Neural cell (in vitro differentiated cells): Measurements from ENCODE around the gene TLR6. TPM values are rescaled to one million over a fixed set of nuclear protein-coding genes. Genes with fewer than 3 reads are reported as not detected.

Experiments
- H2AFZ ChIP-seq: fragments of 200-600, 300-800 bp; sonication (generic), shearing (Covaris generic); 2 replicates; pipeline ENCODE4 v1.6.0; 2014; ENCODE audit warnings: low read depth, mild to moderate bottlenecking, antibody characterized with exemption, low read length, moderate library complexity
- H3F3A ChIP-seq: fragments of 200-600 bp; shearing (Covaris generic); 2 replicates; pipeline ENCODE4 v1.6.1; 2016; ENCODE audit warnings: mild to moderate bottlenecking, moderate library complexity, mixed read lengths, antibody characterized with exemption, low read length; ENCODE audit not compliant: insufficient read depth, poor library complexity, severe bottlenecking
- H3K27ac ChIP-seq: fragments of 200-600, 300-800 bp; sonication (generic), shearing (Covaris generic); 2 replicates; pipeline ENCODE4 v1.5.1; 2014; ENCODE audit warnings: mild to moderate bottlenecking, low read length, moderate library complexity
- H3K27me3 ChIP-seq: fragments of 300-800, 200-600 bp; sonication (generic), shearing (Covaris generic); 2 replicates; pipeline ENCODE4 v1.6.0; 2014; ENCODE audit warnings: mild to moderate bottlenecking, low read depth, low read length, moderate library complexity; ENCODE audit not compliant: insufficient read depth
- H3K36me3 ChIP-seq: fragments of 300-800, 200-600 bp; sonication (generic), shearing (Covaris generic); 2 replicates; pipeline ENCODE4 v1.5.1; 2014; ENCODE audit warnings: mild to moderate bottlenecking, antibody characterized with exemption, low read length, moderate library complexity; ENCODE audit not compliant: insufficient read depth
- H3K4me2 ChIP-seq: fragments of 300-800, 200-600 bp; sonication (generic), shearing (Covaris generic); 2 replicates; pipeline ENCODE4 v1.6.0; 2014; ENCODE audit warnings: mild to moderate bottlenecking, low read length
- H3K4me3 ChIP-seq: fragments of 300-800, 200-600 bp; sonication (generic), shearing (Covaris generic); 2 replicates; pipeline ENCODE4 v1.5.1; 2014; ENCODE audit warnings: mild to moderate bottlenecking, low read length, moderate library complexity
- H3K79me2 ChIP-seq: fragments of 200-600 bp; shearing (Covaris generic); replicated peaks from 2 replicates; pipeline ENCODE4 v1.6.0; 2014; ENCODE audit warnings: mild to moderate bottlenecking, low read length, moderate library complexity; ENCODE audit not compliant: insufficient read depth
- H3K9ac ChIP-seq: fragments of 300-800, 200-600 bp; sonication (generic), shearing (Covaris generic); 2 replicates; pipeline ENCODE4 v1.6.1; 2016; ENCODE audit warnings: mild to moderate bottlenecking, low read length, mixed read lengths
- H3K9me2 ChIP-seq: fragments of 200-600 bp; shearing (Covaris generic); 2 replicates; pipeline ENCODE4 v1.6.1; 2016; ENCODE audit warnings: mild to moderate bottlenecking, low read length, mixed read lengths; ENCODE audit not compliant: insufficient read depth
- H3K9me3 ChIP-seq: fragments of 200-600, 300-800 bp; sonication (generic), shearing (Covaris generic); 2 replicates; pipeline ENCODE4 v1.6.1; 2016; ENCODE audit warnings: mild to moderate bottlenecking, mixed run types, low read length, moderate library complexity, mixed read lengths
- H4K20me1 ChIP-seq: fragments of 200-600 bp; shearing (Covaris generic); 2 replicates; pipeline ENCODE4 v1.6.1; 2016; ENCODE audit warnings: mild to moderate bottlenecking, mixed run types; ENCODE audit not compliant: insufficient read depth
- CTCF ChIP-seq: fragments of 450-650 bp; IDR thresholded peaks from 2 replicates; pipeline ENCODE4 v1.5.1; 2014; ENCODE audit warnings: antibody characterized with exemption, mild to moderate bottlenecking, moderate library complexity; ENCODE audit not compliant: poor library complexity, severe bottlenecking
- EP300 ChIP-seq: fragments of 450-650 bp; conservative IDR thresholded peaks from 2 replicates; pipeline ENCODE4 v1.6.1; 2014; ENCODE audit warnings: antibody characterized with exemption, mild to moderate bottlenecking, moderate library complexity; ENCODE audit not compliant: poor library complexity, severe bottlenecking
- EZH2 ChIP-seq: fragments of 200-600, 300-800 bp; shearing (Covaris generic), sonication (generic); IDR thresholded peaks from 2 replicates; pipeline ENCODE4 v1.6.1; 2014; ENCODE audit warnings: antibody characterized with exemption, low read length, borderline replicate concordance, mild to moderate bottlenecking; ENCODE audit not compliant: insufficient read depth, poor library complexity, severe bottlenecking
- MXI1 ChIP-seq: fragments of 450-650 bp; conservative IDR thresholded peaks from 2 replicates; pipeline ENCODE4 v1.6.1; 2014; ENCODE audit warnings: antibody characterized with exemption, mild to moderate bottlenecking; ENCODE audit not compliant: poor library complexity, severe bottlenecking
- POLR2AphosphoS5 ChIP-seq: IDR thresholded peaks from 2 replicates; pipeline ENCODE4 v1.6.1; 2012
- RAD21 ChIP-seq: fragments of 450-650 bp; conservative IDR thresholded peaks from 2 replicates; pipeline ENCODE4 v1.6.1; 2014; ENCODE audit warnings: antibody characterized with exemption, mild to moderate bottlenecking, moderate library complexity
- REST ChIP-seq: IDR thresholded peaks from 2 replicates; pipeline ENCODE4 v1.6.1; 2012; ENCODE audit warnings: borderline replicate concordance
- SMC3 ChIP-seq: fragments of 450-650 bp; conservative IDR thresholded peaks from 2 replicates; pipeline ENCODE4 v1.6.1; 2014; ENCODE audit warnings: antibody characterized with exemption, mild to moderate bottlenecking, moderate library complexity; ENCODE audit not compliant: poor library complexity
- TAF1 ChIP-seq: IDR thresholded peaks from 2 replicates; pipeline ENCODE4 v1.6.1; 2012; ENCODE audit warnings: low read depth
- polyA plus RNA-seq: library from polyadenylated mRNA; depleted of rRNA; stranded (reverse); fragments of >200 nt; gene quantifications from 2 replicates; pipeline ENCODE4 v1.2.3, GENCODE V29; 2014

Gene TLR6
- polyA plus RNA-seq, 1 donor from 2014 or later, result not detected

DNA sequence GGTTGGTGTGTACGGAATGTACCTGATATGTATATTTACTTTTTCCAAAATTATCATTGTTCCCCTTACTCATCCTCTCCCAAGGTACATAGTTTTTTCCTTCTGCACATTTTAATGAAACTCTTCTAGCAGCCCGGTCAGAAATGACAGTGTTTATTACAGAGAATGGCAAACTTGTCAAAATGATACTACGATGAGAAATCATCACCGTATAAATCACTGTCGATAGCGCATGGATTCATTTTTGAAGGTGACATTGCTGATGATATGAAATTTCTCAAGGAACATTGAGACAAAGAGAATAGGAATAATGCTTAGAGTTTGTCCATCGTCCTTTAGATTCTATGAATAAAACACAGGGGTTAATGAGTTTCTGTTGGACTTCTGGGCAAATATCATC is 41.6 kb upstream of the TLR6 start:
- no peaks in the 10 kb centered on the region for H3K27me3 ChIP-seq
- H3K9me2 ChIP-seq, result no peaks in the 10 kb centered on the region
- H2AFZ ChIP-seq, result no peak overlapping the region
- no peaks in the 10 kb centered on the region for H4K20me1 ChIP-seq
- no peaks in the 10 kb centered on the region for H3K36me3 ChIP-seq
- H3K9me3 ChIP-seq, result no peaks in the 10 kb centered on the region
- no peaks in the 10 kb centered on the region for H3F3A ChIP-seq
- TF ChIP-seq POLR2AphosphoS5 (peak; percentile 67), SMC3 (no peak), REST (peak; percentile 23), EP300 (peak; percentile 64)
- no peak overlapping the region for H3K9ac ChIP-seq
- no peaks in the 10 kb centered on the region for H3K79me2 ChIP-seq
- no peak overlapping the region for H3K27ac ChIP-seq
- H3K4me3 ChIP-seq, result no peak overlapping the region
- no peak overlapping the region for H3K4me2 ChIP-seq

DNA sequence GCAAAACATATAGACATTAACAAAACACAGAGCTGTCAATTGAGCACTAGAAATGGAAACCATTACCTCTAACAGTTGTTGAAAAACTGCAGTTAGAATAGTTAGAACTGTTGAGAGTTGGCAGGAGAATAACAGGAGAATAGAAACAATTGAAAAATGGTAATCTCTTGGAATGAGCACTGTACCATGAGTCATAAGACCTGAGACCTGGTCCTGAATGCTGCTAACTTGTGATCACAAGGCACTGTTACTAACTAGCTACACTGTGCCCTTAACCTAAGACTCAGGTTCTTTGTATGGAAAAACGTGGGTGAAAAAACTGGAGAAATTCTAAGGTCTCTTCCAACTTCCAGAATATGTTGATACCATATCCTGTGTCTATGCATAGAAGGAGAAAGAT is 40.3 kb upstream of the TLR6 start:
- TF ChIP-seq POLR2AphosphoS5, result no peak
- no peak for TF ChIP-seq EP300
- no peak for TF ChIP-seq RAD21
- no peak for TF ChIP-seq EZH2
- TF ChIP-seq MXI1, result no peak
- TF ChIP-seq SMC3, result no peak
- no peak for TF ChIP-seq TAF1
- no peak for TF ChIP-seq REST
- no peak for TF ChIP-seq CTCF
- no peaks in the 10 kb centered on the region for H3K9me3 ChIP-seq
- no peaks in the 10 kb centered on the region for H3K9me2 ChIP-seq
- no peaks in the 10 kb centered on the region for H4K20me1 ChIP-seq
- H3K36me3 ChIP-seq, result no peaks in the 10 kb centered on the region
- no peak overlapping the region for H3K4me2 ChIP-seq
- H3K27ac ChIP-seq, result no peak overlapping the region
- no peaks in the 10 kb centered on the region for H3F3A ChIP-seq
- no peak overlapping the region for H2AFZ ChIP-seq
- no peak overlapping the region for H3K9ac ChIP-seq
- no peak overlapping the region for H3K4me3 ChIP-seq
- H3K79me2 ChIP-seq, result no peaks in the 10 kb centered on the region
- H3K27me3 ChIP-seq, result no peaks in the 10 kb centered on the region
